GM13977 (cell line): ENCODE results near the gene MRPS6.

Experiments
- DNase-seq: peaks from one replicate; pipeline ENCODE4 v3.0.0; 2012; ENCODE audit warnings: low spot score
- in situ Hi-C: fragments of 300-500 bp; cut with MboI; formaldehyde crosslinking; loops from one replicate; pipeline ENCODE4 v1.12.0; 2022; ENCODE audit warnings: low sequenced_read_pairs, low pct_unique_long_range_greater_than_20kb, mixed read lengths, inconsistent platforms; ENCODE audit not compliant: unreplicated experiment
- TF ChIP-seq, protein P1 (sequence below): IDR thresholded peaks from 2 replicates; pipeline ENCODE4 v1.5.1; 2012; ENCODE audit warnings: mild to moderate bottlenecking, control low read depth; ENCODE audit not compliant: insufficient read depth; ENCODE audit errors: extremely low read depth, missing control alignments

Gene MRPS6

GRCh38 chr21:34073032-34073748, at the start of gene MRPS6, which contains the start of gene SLC5A3:
Gene MRPS6 (plus strand): TSS chr21:34073578. CDS start chr21:34073701, 123 bp downstream.
Gene SLC5A3 (plus strand): TSS chr21:34073578. CDS start chr21:34095199, 21,621 bp downstream.
- in situ Hi-C loops, result no loop called here
- TF ChIP-seq, protein P1, sequence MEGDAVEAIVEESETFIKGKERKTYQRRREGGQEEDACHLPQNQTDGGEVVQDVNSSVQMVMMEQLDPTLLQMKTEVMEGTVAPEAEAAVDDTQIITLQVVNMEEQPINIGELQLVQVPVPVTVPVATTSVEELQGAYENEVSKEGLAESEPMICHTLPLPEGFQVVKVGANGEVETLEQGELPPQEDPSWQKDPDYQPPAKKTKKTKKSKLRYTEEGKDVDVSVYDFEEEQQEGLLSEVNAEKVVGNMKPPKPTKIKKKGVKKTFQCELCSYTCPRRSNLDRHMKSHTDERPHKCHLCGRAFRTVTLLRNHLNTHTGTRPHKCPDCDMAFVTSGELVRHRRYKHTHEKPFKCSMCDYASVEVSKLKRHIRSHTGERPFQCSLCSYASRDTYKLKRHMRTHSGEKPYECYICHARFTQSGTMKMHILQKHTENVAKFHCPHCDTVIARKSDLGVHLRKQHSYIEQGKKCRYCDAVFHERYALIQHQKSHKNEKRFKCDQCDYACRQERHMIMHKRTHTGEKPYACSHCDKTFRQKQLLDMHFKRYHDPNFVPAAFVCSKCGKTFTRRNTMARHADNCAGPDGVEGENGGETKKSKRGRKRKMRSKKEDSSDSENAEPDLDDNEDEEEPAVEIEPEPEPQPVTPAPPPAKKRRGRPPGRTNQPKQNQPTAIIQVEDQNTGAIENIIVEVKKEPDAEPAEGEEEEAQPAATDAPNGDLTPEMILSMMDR, result peak; percentile 27
- DNase-seq, result peak; percentile 92

DNA sequence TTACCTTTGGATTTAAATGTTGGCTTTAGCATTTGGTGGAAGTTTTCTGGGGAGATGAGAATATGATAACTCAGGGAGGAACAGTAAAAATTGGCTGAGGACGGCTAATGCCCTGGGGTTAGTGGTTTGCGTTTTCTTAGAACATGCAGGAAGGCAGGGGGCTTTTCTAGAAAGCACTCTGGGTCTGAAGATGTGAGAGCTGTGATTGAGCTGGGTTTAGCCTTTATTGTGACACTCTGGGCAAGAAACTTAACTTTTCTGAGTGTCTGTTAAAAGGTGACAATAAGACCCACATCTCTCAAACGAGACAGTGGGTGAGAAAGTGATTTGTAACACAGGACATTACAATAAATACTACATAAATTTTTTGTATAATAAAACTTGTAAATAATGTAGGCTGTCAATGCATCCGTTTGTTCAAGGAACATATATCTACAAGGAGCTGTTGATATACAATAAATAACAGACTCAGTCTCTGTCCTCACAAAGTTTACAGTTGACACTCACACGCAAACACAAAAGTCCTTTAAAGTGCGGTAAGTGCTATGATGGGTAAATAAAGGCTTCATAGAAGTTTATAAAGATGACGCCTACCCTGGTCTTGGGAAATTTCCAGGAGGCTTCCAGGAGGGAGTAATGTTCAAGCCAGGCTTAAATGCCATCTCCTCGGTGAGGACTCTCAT, 49.5 kb upstream of the MRPS6 start:
- DNase-seq, result no peak
- TF ChIP-seq, protein P1, result no peak
- in situ Hi-C loops, result no loop called here

GRCh38 chr21:34024374-34024693, 49.0 kb upstream of the MRPS6 start:
- no peak for DNase-seq
- TF ChIP-seq, protein P1, result no peak
- in situ Hi-C loops, result no loop called here

DNA sequence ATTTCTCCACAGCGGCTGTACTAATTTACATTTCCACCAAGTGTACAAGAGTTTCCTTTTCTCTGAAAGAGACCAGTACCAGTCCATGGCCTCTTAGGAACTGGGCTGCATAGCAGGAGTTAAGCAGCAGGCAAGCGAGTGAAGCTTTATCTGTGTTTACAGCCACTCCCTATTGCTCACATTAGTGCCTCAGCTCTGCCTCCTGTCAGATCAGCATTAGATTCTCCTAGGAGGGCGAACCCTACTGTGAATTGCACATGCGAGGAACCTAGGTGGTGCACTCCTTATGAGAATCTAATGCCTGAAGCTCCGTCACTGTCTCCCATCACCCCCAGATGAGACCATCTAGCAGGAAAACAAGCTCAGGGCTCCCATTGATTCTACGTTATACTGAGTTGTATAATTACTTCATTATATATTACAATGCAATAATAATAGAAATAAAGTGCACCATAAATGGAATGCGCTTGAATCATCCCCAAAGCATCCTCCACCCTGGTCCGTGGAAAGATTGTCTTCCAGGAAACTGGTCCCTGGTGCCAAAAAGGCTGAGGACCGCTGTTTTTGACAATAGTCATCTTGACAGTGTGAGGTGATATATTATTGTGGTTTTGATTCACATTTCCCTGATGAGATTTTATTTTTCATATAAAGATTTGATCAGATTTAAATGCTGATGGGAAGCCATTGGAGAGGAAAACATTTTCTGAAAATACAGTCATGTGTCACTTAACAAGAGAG, 45.5 kb upstream of the MRPS6 start:
- TF ChIP-seq, protein P1, result no peak
- no peak for DNase-seq
- in situ Hi-C loops, result no loop called here

DNA sequence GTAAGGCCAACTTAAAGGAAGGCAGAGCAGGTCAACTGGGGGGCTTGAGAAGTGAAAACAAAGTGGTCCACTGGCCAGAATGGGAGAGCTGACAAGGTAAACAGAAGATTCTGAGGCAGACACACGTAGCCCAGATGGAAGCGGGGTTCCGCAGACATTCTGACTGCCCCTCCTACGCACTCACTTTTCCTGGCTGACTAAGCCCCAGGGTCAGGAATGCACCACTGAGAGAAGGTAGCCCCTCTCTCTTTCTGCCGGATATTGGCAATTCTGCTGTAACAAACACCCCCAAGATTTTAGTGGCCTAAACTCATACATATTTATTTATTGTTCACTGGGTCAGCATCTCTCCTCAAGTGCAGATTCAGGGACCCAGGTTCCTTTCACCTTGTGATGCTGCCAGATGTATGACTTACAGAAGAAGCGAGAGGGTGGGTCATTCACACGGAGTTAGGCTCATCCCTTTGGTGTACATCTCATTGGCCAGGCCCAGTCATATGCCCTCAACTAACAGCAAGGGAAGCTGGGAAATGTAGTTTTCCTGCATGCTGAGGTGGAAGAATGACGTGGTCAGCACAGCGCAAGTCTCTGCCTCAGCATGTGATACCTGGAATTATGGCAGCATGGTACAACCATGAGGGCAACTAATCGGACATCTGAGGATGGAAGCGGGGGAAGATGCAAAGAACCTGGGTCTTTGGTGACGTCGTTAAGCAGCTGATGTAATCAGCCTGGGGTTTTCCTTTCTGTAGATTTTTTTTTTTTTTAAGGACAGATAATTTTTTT, 43.4 kb upstream of the MRPS6 start:
- DNase-seq, result peak; percentile 23
- in situ Hi-C loops, result no loop called here
- TF ChIP-seq, protein P1, result no peak

- in situ Hi-C loops, result no loop called here
- TF ChIP-seq, protein P1, result no peak
- DNase-seq, result peak; percentile 19
Measured at GRCh38 chr21:34031835-34032370, 41.5 kb upstream of the MRPS6 start.
